GM23248 (cell line): ENCODE results near the gene KCNIP3. TPM values are rescaled to one million over a fixed set of nuclear protein-coding genes. Genes with fewer than 3 reads are reported as not detected.

Experiments used
- DNase-seq: peaks from one replicate; pipeline ENCODE4 v3.0.0-alpha.2; 2015
- H2AFZ ChIP-seq: fragments of 200-600 bp; sonication (generic); 2 replicates; pipeline ENCODE4 v1.6.1; 2016; ENCODE audit warnings: antibody characterized with exemption
- H3F3A ChIP-seq: fragments of 200-600 bp; sonication (generic); 2 replicates; pipeline ENCODE4 v1.6.1; 2016; ENCODE audit warnings: mild to moderate bottlenecking, antibody characterized with exemption, mixed run types; ENCODE audit not compliant: insufficient read depth
- H3K27ac ChIP-seq: fragments of 200-600 bp; sonication (generic); 2 replicates; pipeline ENCODE4 v1.5.1; 2016; ENCODE audit warnings: mild to moderate bottlenecking
- H3K27me3 ChIP-seq: fragments of 200-600 bp; sonication (generic); replicated peaks from 2 replicates; pipeline ENCODE4 v1.6.1; 2016; ENCODE audit warnings: mild to moderate bottlenecking; ENCODE audit not compliant: insufficient read depth
- H3K36me3 ChIP-seq: fragments of 200-600 bp; sonication (generic); 2 replicates; pipeline ENCODE4 v1.6.1; 2016; ENCODE audit warnings: low read depth, mild to moderate bottlenecking
- H3K4me1 ChIP-seq: fragments of 200-600 bp; sonication (generic); 2 replicates; pipeline ENCODE4 v1.6.1; 2016; ENCODE audit warnings: mild to moderate bottlenecking; ENCODE audit not compliant: insufficient read depth
- H3K4me2 ChIP-seq: fragments of 200-600 bp; sonication (generic); one replicate; pipeline ENCODE4 v1.6.1; 2016; ENCODE audit warnings: mild to moderate bottlenecking; ENCODE audit not compliant: unreplicated experiment
- H3K4me3 ChIP-seq: fragments of 200-600 bp; sonication (generic); 2 replicates; pipeline ENCODE4 v1.5.1; 2016; ENCODE audit warnings: mild to moderate bottlenecking
- H3K79me2 ChIP-seq: fragments of 200-600 bp; sonication (generic); 2 replicates; pipeline ENCODE4 v1.6.1; 2016; ENCODE audit warnings: mild to moderate bottlenecking; ENCODE audit not compliant: insufficient read depth
- H3K9ac ChIP-seq: fragments of 200-600 bp; sonication (generic); 2 replicates; pipeline ENCODE4 v1.6.1; 2016; ENCODE audit warnings: mild to moderate bottlenecking
- H3K9me2 ChIP-seq: fragments of 200-600 bp; sonication (generic); 2 replicates; pipeline ENCODE4 v1.6.1; 2016; ENCODE audit warnings: mixed run types, mild to moderate bottlenecking, moderate library complexity; ENCODE audit not compliant: insufficient read depth
- H3K9me3 ChIP-seq: fragments of 200-600 bp; sonication (generic); one replicate; pipeline ENCODE4 v1.6.1; 2017; ENCODE audit warnings: low read depth
- H4K20me1 ChIP-seq: fragments of 200-600 bp; sonication (generic); 2 replicates; pipeline ENCODE4 v1.6.0; 2016; ENCODE audit not compliant: insufficient read depth
- EZH2 ChIP-seq: fragments of 200-600 bp; sonication (generic); IDR thresholded peaks from 2 replicates; pipeline ENCODE4 v1.6.1; 2018; ENCODE audit warnings: antibody characterized with exemption, mild to moderate bottlenecking; ENCODE audit not compliant: insufficient read depth, poor library complexity, severe bottlenecking
- EZH2phosphoT487 ChIP-seq: fragments of 200-600 bp; sonication (generic); IDR thresholded peaks from 2 replicates; pipeline ENCODE4 v1.6.1; 2018; ENCODE audit warnings: antibody characterized with exemption, moderate library complexity, mild to moderate bottlenecking, low read depth; ENCODE audit not compliant: insufficient read depth
- WGBS, 2 experiments: methylation state at CpG; one replicate each; pipeline ENCODE4 v1.1.6; 2015 to 2017; ENCODE audit warnings: low lambda C conversion rate in 2 of 2, low coverage in 1 of 2; ENCODE audit errors: missing lambda C conversion rate in 2 of 2; 5-methylcytosine and 5-hydroxymethylcytosine counted together
- in situ Hi-C: fragments of 300-500 bp; cut with MboI; formaldehyde crosslinking; loops from 2 replicates; pipeline ENCODE4 v1.15.0; 2020
- polyA plus RNA-seq: library from polyadenylated mRNA; unstranded; fragments of >200 nt; fragmentation: Nextera tagmentation; extraction: Ambion mirVana; gene quantifications from 2 replicates; pipeline ENCODE4 v1.2.1, GENCODE V29; 2016
- total RNA-seq: library from RNA; depleted of rRNA; stranded (reverse); fragments of >200 nt; shearing (Covaris generic); gene quantifications from 2 replicates; pipeline ENCODE4 v1.2.3, GENCODE V29; 2014

Gene KCNIP3
- total and polyA plus RNA-seq, 2 experiments from 2014 or later: 3.7 to 10.7 TPM

DNA sequence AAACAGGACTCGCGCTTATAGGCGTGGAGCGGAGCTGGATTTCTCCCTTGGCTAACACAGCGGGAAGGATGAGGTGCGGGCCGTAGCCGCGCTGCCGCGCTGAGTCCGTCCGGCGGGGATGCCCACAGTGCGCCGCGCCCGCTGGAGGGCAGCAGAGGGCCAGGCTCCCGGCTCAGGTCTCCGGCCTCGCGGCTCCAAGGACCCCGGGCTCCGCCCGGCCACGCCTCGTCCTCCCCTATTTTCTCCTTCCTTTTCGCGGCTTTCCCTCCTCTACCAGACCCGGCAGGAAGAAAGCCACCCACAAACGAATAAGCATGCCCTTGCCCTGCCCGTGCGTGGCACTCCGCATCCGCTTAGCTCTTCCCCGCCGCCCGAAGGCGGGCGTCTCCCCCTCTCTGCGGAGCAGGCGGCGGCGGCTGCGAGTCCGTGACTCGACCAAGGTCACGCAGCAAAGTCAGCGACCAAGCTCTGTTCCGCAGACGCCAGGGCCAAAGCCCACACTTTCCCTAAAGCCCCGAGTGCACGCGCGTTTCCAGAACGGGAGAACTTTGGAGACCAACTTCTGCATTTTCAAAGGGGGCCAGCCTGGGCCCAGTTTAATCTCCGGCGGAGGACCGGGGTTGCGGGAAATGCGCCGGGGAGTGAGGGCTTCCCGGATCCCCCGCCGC is 48.5 kb downstream of the KCNIP3 start:
- no peaks in the 10 kb centered on the region for H3K27me3 ChIP-seq
- H3K4me2 ChIP-seq: peak overlapping the region; percentile 83
- H3F3A ChIP-seq: no peaks in the 10 kb centered on the region
- H3K79me2 ChIP-seq: no peaks in the 10 kb centered on the region
- no peak for TF ChIP-seq EZH2
- TF ChIP-seq EZH2phosphoT487: no peak
- in situ Hi-C loops: no loop called here
- WGBS, 2 experiments: 1% methylated on average over 62 to 64 of the region's 65 CpGs
- H3K9me3 ChIP-seq: no peaks in the 10 kb centered on the region
- no peaks in the 10 kb centered on the region for H3K9me2 ChIP-seq
- peak overlapping the region; percentile 80 for H3K4me3 ChIP-seq
- no peaks in the 10 kb centered on the region for H4K20me1 ChIP-seq
- peak; percentile 93 for DNase-seq
- 0 out of 2 replicates have a peak, but pooled peaks cover 4% of the 10 kb centered on the region for H3K4me1 ChIP-seq
- no peaks in the 10 kb centered on the region for H3K36me3 ChIP-seq
- peak overlapping the region; percentile 69 for H3K27ac ChIP-seq
- peak overlapping the region; percentile 91 for H2AFZ ChIP-seq
- peak overlapping the region; percentile 88 for H3K9ac ChIP-seq

DNA sequence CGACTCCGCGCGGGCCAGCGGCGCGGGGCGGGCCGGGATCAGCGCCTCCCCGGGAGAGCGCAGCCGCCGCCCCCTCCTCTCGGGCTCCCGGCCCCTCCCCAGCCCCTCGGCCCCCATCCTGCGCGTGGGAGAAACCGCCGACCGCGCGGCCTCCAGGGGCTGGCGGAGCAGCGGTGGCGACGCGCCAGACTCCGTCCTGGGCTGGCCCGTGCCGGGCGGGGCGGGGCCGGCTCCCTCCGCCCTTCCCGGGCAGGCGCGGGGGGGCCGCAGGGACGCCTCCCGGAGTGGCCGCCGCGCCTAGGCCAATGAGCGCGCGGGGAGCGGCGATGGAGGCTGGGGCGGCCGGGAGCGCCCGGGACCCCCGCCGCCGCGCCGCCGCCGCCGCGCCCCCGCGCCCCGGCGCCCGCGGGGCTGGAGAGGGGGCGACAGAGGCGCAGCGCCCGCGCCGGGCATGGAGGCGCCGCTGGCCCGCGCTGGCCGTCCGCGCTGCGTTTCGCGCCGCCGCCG is 49.1 kb downstream of the KCNIP3 start:
- peak overlapping the region; percentile 69 for H3K27ac ChIP-seq
- H3K9me2 ChIP-seq: no peaks in the 10 kb centered on the region
- 0 out of 2 replicates have a peak, but pooled peaks cover 4% of the 10 kb centered on the region for H3K4me1 ChIP-seq
- no peaks in the 10 kb centered on the region for H3K27me3 ChIP-seq
- peak; percentile 86 for DNase-seq
- no peaks in the 10 kb centered on the region for H3K79me2 ChIP-seq
- H3K36me3 ChIP-seq: no peaks in the 10 kb centered on the region
- peak overlapping the region; percentile 91 for H2AFZ ChIP-seq
- 1% methylated on average over 18 to 46 of the region's 88 CpGs for WGBS, 2 experiments
- H3K9ac ChIP-seq: peak overlapping the region; percentile 88
- H4K20me1 ChIP-seq: no peaks in the 10 kb centered on the region
- no peaks in the 10 kb centered on the region for H3F3A ChIP-seq
- TF ChIP-seq EZH2 (no peak), EZH2phosphoT487 (no peak)
- no peaks in the 10 kb centered on the region for H3K9me3 ChIP-seq
- peak overlapping the region; percentile 83 for H3K4me2 ChIP-seq
- peak overlapping the region; percentile 80 for H3K4me3 ChIP-seq
- in situ Hi-C loops: no loop called here

DNA sequence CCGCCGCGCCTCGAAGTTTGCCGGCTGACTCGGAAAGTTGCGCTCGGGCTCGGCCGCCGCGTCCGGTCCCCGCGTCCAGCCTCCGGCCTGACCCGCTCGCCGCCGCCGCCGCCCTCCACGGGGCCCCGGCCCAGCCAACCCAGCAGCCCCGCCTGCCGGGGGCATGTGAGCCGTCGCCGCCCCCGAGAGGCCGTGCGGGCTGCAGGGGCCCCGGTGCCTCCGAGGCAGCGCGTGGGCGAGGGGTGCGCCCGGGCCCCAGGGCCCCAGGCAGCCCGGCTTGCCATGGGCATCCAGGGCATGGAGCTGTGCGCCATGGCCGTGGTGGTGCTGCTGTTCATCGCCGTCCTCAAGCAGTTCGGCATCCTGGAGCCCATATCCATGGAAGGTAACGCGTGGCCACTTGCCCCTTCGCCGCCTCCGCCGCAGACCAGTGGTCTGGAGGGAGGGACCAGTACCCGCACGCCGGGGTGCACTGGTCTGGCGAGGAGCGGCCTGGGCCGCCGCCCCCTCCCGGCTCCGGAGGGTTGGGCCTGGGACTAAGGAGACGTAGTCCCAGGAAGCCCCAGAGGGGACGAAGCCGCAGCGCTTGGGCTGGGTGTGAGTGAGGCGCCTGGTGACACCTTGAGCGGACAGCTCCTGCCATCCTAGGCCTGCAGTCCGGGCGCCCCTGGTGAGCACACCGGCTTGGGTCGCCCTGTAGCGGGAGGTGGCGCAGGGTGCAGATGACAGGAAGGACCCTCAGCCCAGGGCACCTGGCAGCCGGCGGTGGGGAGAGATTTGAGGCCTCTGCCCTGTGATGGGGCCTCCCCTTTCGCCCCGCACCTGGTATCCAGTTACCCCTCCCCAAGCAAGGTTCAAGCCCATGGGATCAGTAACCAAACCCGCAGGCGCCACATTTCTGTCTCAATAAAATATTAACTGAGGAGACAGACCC is 49.9 kb downstream of the KCNIP3 start:
- H3K9me2 ChIP-seq: no peaks in the 10 kb centered on the region
- 0 out of 2 replicates have a peak, but pooled peaks cover 4% of the 10 kb centered on the region for H3K4me1 ChIP-seq
- H3K9me3 ChIP-seq: no peaks in the 10 kb centered on the region
- H3K27ac ChIP-seq: no peak overlapping the region
- peak overlapping the region; percentile 18 for H3K4me2 ChIP-seq
- no peak for TF ChIP-seq EZH2phosphoT487
- no peak for TF ChIP-seq EZH2
- WGBS, 2 experiments: 17 to 20% methylated on average over 57 to 66 of the region's 78 CpGs
- H3F3A ChIP-seq: no peaks in the 10 kb centered on the region
- H3K27me3 ChIP-seq: no peaks in the 10 kb centered on the region
- peak overlapping the region; percentile 53 for H3K9ac ChIP-seq
- no peaks in the 10 kb centered on the region for H3K79me2 ChIP-seq
- in situ Hi-C loops: no loop called here
- peak overlapping the region; percentile 64 for H2AFZ ChIP-seq
- DNase-seq: peak; percentile 72
- no peaks in the 10 kb centered on the region for H4K20me1 ChIP-seq
- H3K36me3 ChIP-seq: no peaks in the 10 kb centered on the region
- peak overlapping the region; percentile 66 for H3K4me3 ChIP-seq

DNA sequence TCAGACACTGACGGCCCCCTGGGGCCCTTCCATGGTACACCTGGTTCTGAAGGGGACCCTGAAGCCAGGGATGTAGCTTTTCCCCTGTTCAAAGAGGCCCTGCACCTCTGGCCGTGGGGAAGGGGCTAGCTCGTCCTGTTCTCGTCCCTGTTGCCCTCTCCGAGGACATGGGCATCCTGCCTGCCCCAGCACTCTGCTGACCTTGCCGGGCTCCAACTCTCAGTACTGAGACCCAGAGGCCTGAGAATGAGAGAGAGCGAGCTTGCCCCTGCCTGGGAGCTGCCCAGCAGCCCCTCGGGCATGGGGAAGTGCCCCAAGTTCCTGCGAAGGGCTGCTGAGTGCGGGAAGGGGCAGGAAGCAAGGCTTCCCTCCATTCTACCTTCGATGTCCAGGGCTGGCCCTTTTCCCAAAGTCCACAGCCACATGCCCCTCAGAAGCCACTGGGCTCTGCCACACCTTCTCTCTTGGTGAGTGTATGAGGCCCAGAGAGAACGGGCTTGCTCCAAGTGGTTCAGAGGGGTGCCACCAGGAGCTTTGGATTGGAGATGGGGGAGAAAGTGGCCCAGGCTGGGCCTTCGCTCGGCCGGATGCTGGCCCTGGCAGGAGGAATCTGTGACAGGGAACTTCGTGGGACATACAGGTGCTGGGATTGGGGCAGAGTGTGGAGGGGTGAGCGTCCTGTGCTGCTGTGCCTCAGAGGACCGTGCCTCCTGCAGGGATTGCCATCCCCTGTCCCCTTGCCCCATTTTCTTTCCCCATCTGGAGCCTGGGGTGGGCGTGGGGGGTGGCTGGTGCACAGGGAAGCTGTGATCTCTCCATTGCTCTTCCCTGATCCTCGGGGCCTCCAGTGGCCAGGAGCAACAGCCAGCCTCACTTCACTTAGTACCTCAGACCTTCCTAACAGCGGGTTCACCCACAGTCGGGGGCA is 50.8 kb downstream of the KCNIP3 start:
- Histone ChIP-seq H3K4me1 (0 out of 2 replicates have a peak, but pooled peaks cover 4% of the 10 kb centered on the region), H3K9me3 (no peaks in the 10 kb centered on the region), H3K9ac (no peak overlapping the region), H3K9me2 (no peaks in the 10 kb centered on the region), H4K20me1 (no peaks in the 10 kb centered on the region), H3K79me2 (no peaks in the 10 kb centered on the region), H3K27me3 (no peaks in the 10 kb centered on the region), H2AFZ (no peak overlapping the region), H3K4me2 (no peak overlapping the region), H3K4me3 (no peak overlapping the region), H3K27ac (no peak overlapping the region), H3F3A (no peaks in the 10 kb centered on the region), H3K36me3 (no peaks in the 10 kb centered on the region)
- WGBS, 2 experiments: 67 to 69% methylated on average over 21 to 22 of the region's 22 CpGs
- TF ChIP-seq EZH2: no peak
- no peak for TF ChIP-seq EZH2phosphoT487
- in situ Hi-C loops: no loop called here
- DNase-seq: no peak
